ENCODE measurements around the gene NFKBIZ.

Gene NFKBIZ

GRCh38 chr3:101848754-101849713, at the start of gene NFKBIZ:
NFKBIZ (plus strand) TSS chr3:101849514; CDS start chr3:101849629, 115 bp downstream.
- DNase-seq (ENCODE audit: low spot score) = peak; percentile 96

GRCh38 chr3:101801174-101801573, 48.1 kb upstream of the NFKBIZ start:
- no peak for DNase-seq (ENCODE audit: low spot score)

DNA sequence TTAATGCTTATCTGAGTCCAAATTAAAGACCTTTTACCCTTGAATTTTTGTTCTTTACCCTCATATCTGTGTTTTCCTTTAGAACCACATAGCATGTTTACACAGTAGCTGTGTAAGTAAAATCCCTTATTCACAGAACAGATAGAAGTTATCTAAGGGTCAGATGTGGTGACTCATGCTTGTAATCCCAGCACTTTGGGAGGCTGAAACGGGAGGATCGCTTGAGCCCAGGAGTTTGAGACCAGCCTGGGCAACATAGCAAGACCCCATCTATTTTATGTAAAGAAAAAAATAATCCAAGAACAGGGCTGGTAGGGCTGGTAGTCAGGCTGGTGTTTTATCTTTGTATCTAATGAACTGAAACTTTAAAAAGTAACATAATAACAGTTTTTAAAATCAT, 47.1 kb upstream of the NFKBIZ start:
- DNase-seq (ENCODE audit: low spot score) = no peak

- DNase-seq (ENCODE audit: low spot score) = peak; percentile 55
Observed at GRCh38 chr3:101803173-101803782, 46.0 kb upstream of the NFKBIZ start.

GRCh38 chr3:101803939-101804338, 45.4 kb upstream of the NFKBIZ start:
- no peak for DNase-seq (ENCODE audit: low spot score)

GRCh38 chr3:101806491-101806890, 42.8 kb upstream of the NFKBIZ start:
- no peak for DNase-seq (ENCODE audit: low spot score)

DNA sequence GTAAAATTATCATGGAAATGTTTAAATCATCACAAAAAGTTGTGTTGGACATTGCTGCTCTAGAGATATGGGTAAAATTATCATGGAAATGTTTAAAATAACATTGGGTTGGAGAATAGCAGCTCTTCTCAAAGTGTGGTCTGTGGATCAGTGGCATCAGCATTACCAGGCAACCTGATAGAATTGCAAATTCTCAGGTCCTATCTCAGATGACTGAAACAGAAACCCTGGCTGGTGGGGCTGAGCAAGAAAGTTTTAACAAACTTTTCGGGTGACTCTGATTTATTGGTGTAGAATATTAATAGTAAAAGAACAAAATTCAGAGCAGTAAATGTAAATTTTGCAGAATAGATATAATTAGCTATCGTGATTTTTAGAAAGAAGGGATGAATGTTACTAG, 41.4 kb upstream of the NFKBIZ start:
- DNase-seq (ENCODE audit: low spot score) = no peak

DNA sequence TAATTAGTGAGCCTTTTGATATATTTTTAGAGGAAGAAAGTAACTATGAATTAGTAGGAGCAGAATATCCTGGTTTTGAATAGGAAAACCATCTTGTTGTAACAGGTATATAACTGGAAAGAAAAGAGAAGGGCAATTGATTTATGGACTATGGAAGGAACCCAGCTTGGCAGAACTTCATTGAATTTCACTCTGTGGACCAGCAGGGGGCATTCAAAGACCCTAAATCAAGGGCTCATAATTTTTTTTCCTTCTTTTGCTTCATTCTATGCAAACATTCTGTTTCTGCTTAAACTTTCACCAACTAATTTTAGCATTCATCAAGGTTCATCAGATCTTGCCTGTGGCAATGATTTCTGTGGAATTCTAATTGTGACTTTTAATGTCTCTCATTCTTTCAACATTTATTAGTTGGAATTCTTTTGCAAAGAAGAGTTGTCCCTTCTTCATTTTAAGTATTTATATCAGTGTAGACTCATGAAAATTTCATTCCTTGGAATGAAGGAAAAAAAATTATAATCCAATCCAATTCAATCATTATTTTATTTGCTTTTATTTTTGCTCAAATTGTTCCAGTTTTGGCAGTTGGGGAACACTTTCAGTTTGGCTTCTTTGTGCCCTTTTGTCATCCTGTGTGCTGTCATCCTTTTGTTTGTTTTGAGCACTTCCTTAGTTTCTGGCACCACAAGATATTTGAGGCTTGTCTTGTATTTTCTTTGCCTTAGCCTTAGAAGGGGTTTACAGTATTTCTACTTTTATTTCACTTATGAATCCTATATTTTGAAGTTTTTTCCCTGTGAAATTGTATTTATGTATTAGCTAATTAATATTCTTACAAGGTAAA, 39.9 kb upstream of the NFKBIZ start:
- peak; percentile 42 for DNase-seq (ENCODE audit: low spot score)

DNA sequence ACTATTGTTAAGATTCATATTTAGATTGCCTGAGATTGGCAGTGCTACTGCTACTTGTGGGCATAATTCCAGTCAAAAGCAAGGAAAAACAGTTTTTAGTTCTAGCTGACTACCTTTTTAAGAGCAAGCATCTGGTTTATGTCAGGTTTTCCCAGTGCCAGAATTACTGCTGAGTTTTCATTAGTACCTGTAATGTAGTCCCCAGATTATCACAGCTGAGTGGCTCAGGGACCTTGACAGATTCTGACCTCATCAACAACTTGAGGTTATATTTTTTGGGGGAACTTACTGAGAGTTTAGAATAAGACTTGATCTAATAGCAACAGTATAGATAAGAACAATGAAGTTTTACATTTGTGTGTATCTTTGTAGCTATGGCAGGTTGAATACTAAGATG, 39.3 kb upstream of the NFKBIZ start:
- DNase-seq (ENCODE audit: low spot score) = no peak

DNA sequence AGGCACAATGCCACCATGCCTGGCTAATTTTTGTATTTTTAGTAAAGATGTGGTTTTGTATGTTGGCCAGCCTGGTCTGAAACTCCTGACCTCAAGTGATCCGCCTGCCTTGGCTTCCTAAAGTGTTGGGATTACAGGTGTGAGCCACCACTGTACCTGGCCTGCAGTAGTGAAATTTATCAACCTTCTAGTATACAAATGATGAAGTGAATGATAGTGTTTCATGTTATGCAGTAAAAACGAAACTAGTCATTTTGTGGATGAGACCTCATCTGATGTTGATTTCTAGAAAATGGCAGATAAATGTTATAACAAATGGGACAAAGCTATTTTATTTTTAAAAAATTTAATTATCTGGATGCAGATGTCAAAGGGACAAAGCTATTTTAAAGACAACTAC, 37.4 kb upstream of the NFKBIZ start:
- no peak for DNase-seq (ENCODE audit: low spot score)

- no peak for DNase-seq (ENCODE audit: low spot score)
Observed at GRCh38 chr3:101812895-101813294, 36.4 kb upstream of the NFKBIZ start.

DNA sequence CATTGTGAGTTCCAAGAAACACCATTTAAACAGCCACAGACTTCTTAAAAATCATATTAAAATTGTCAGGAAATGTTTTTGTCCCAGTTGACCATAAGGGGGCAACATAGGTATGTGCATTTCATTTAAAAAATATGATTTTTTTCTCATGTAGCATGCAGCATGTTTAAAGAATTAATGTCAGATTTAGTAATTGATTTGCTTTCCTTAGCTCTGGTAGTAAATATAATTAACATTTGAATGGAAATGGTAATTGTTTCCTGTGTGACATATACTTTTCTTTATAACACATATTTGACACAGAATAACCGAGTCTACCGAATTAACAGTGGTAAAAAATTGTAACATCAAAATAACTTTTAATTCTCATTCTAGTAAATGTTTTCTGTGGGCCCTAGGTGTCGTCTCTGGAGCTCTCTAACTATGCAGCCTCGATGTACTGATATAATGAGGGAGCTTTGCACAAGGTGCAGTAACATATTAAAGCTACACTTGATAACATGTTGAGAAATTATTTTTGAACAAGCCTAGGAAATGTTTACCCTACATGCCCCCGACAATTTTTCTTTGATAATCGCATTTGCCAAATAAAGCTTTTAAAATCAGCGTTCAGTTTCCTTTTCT, 35.4 kb upstream of the NFKBIZ start:
- no peak for DNase-seq (ENCODE audit: low spot score)

- DNase-seq (ENCODE audit: low spot score) = no peak
Observed at GRCh38 chr3:101814835-101815234, 34.5 kb upstream of the NFKBIZ start.

GRCh38 chr3:101816215-101817149, 32.8 kb upstream of the NFKBIZ start:
- DNase-seq (ENCODE audit: low spot score) = no peak

GRCh38 chr3:101817992-101818391, 31.3 kb upstream of the NFKBIZ start:
- DNase-seq (ENCODE audit: low spot score) = no peak

DNA sequence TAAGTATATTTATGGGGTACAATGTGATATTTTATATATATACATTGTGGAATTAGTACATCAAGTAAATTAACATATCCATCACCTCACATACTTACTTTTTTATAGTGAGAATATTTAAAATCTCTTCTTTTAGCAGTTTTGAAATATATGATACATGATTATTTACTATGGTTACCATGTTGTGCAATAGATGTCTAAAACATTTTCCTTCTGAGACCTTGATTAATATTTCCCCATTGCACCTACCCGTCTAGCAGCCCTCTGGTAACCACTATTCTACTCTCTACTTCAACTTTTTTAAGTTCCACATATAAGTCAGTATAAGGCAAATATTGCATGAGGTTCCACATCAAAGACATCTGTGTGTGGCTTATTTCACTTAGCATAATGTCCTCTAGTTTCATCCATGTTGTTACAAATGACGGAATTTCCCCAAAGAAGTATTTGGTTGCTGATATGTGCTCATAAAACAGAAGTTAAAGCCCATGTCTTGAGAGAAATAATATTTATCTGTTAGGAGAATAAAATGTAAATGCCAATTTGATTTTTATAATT, 29.6 kb upstream of the NFKBIZ start:
- DNase-seq (ENCODE audit: low spot score) = no peak

DNA sequence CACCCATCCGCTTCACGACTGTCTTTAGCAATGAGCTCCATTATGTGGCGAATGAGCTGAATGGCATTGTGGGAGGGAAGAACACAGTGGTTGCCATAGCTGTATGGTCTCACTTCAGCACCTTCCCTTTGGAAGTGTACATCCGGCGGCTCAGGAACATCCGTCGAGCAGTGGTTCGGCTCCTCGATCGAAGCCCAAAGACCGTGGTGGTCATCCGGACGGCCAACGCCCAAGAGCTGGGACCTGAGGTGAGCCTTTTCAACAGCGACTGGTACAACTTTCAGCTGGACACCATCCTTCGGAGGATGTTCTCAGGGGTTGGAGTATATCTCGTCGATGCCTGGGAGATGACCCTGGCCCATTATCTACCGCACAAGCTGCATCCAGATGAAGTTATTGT, 27.8 kb upstream of the NFKBIZ start:
- DNase-seq (ENCODE audit: low spot score) = no peak

GRCh38 chr3:101823525-101823924, 25.8 kb upstream of the NFKBIZ start:
- no peak for DNase-seq (ENCODE audit: low spot score)

DNA sequence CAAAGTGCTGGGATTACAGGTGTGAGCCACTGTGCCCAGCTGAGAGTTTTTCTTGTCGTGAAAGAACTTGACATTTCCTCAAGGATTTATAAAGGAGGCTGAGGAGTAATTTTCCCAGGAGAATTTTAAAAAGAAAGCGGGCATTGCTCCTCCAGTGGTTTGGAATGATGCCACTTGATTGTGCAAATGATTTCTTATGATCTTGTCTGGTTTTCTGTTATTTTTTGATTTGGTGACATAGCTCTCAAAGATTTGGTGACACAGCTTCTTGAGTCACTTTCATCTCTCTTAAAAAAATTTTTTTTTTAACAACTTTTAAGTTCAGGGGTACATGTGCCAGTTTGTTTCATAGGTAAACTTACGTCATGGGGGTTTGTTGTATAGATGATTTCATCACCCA, 24.6 kb upstream of the NFKBIZ start:
- DNase-seq (ENCODE audit: low spot score) = no peak

- no peak for DNase-seq (ENCODE audit: low spot score)
Observed at GRCh38 chr3:101825904-101826445, 23.3 kb upstream of the NFKBIZ start.
